ENCODE data around the gene SYT1. TPM values are rescaled to one million over a fixed set of nuclear protein-coding genes. Genes with fewer than 3 reads are reported as not detected.

Gene SYT1
- total and polyA plus RNA-seq, 2 donors (not counting 3 experiments of a cell fraction or from before 2014, with no cell fraction given) = 3.2 to 15.3 TPM

DNA sequence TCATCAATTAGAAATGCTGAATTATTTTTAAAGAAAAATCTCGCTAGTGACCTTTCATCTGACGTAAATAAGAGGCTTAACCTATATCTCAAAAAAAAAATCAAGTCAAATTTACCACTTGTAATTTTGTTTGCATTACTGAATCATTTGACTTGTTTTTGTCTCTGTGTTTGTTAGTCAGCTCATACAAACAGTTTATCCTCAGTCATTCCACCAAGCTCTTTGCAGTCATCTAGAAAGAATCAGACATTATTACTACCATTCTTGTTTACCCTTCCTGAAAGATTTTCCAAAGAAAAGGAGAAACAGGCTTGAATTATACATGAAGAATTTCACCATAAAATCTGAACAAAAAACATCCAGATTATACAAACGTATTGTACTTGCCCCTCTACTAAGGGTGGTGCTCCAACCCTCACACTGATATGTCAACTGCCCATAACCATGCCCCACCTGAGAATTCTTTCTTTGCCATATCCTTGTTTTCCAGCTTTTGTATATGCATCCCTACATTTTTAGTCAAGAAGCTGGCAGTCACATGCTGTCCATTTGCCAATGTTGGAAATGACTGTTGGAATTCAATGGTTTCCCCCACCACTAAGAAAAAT is 569.0 kb downstream of the SYT1 start:
- no peaks in the 10 kb centered on the region for H3K9me1 ChIP-seq (replicated peaks; ENCODE audit: control insufficient read depth, extremely low read depth, insufficient read depth, low read length)
- no peak for TF ChIP-seq MYC (IDR thresholded peaks at IDR 0.05; ENCODE audit: low read depth, low read length)
- TF ChIP-seq, protein P1, sequence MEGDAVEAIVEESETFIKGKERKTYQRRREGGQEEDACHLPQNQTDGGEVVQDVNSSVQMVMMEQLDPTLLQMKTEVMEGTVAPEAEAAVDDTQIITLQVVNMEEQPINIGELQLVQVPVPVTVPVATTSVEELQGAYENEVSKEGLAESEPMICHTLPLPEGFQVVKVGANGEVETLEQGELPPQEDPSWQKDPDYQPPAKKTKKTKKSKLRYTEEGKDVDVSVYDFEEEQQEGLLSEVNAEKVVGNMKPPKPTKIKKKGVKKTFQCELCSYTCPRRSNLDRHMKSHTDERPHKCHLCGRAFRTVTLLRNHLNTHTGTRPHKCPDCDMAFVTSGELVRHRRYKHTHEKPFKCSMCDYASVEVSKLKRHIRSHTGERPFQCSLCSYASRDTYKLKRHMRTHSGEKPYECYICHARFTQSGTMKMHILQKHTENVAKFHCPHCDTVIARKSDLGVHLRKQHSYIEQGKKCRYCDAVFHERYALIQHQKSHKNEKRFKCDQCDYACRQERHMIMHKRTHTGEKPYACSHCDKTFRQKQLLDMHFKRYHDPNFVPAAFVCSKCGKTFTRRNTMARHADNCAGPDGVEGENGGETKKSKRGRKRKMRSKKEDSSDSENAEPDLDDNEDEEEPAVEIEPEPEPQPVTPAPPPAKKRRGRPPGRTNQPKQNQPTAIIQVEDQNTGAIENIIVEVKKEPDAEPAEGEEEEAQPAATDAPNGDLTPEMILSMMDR (IDR thresholded peaks at IDR 0.05; ENCODE audit: extremely low read depth in 1 of 2, insufficient read depth in 1 of 2, low read depth in 1 of 2, low read length in 2 of 2) = no peak
- TF ChIP-seq JUN (IDR thresholded peaks at IDR 0.05; ENCODE audit: borderline replicate concordance, insufficient read depth, insufficient read length, low read depth) = no peak
- TF ChIP-seq FOS (IDR thresholded peaks at IDR 0.05; ENCODE audit: borderline replicate concordance, insufficient read depth, low read length) = no peak
- TF ChIP-seq POLR2A (IDR thresholded peaks at IDR 0.05; ENCODE audit: low read depth, low read length) = no peak
- TF ChIP-seq, protein P2, sequence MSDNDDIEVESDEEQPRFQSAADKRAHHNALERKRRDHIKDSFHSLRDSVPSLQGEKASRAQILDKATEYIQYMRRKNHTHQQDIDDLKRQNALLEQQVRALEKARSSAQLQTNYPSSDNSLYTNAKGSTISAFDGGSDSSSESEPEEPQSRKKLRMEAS (IDR thresholded peaks at IDR 0.05; ENCODE audit: insufficient read depth, insufficient read length) = no peak
- no peak for TF ChIP-seq POLR2AphosphoS5 (IDR thresholded peaks at IDR 0.05; ENCODE audit: insufficient read depth, low read depth, low read length)
- POLR2A ChIA-PET = no interaction called here
- H3K27ac ChIP-seq (ENCODE audit: insufficient read depth, low read depth, low read length) = no peak overlapping the region
- intact Hi-C loops (cut with micrococcal nuclease) = no loop called here
- no peak overlapping the region for H3K4me2 ChIP-seq (ENCODE audit: insufficient read depth, low read length)
- no peaks in the 10 kb centered on the region for H4K20me1 ChIP-seq (replicated peaks; ENCODE audit: control insufficient read depth, extremely low read depth, insufficient read depth, low read length)
- no peaks in the 10 kb centered on the region for H3K9me3 ChIP-seq (replicated peaks; ENCODE audit: control insufficient read depth, insufficient read depth, low read length)
- no peak overlapping the region for H3K9ac ChIP-seq (replicated peaks; ENCODE audit: extremely low read depth, insufficient read depth, low read length)
- no peak for DNase-seq (ENCODE audit: low read depth, low spot score)
- dilution Hi-C loops (cut with MboI; ENCODE audit: extremely low pct_ligation_motif_present, low sequenced_read_pairs) = no loop called here
- H3K79me2 ChIP-seq (ENCODE audit: control insufficient read depth, insufficient read depth, low read length) = no peaks in the 10 kb centered on the region
- no peak for FAIRE-seq
- H3K36me3 ChIP-seq (ENCODE audit: control insufficient read depth in 2 of 2, extremely low read depth in 1 of 2, insufficient read depth in 2 of 2, low read length in 2 of 2) = no peaks in the 10 kb centered on the region
- H3K27me3 ChIP-seq (ENCODE audit: control insufficient read depth in 2 of 2, insufficient read depth in 2 of 2, low read length in 2 of 2) = no peaks in the 10 kb centered on the region
- H3K4me3 ChIP-seq (replicated peaks in 1 of 3; ENCODE audit: insufficient read depth in 1 of 3, low read depth in 1 of 3, low read length in 3 of 3) = no peak overlapping the region
- BruUV-seq (replicated peaks) = no TSS peak
- no peak overlapping the region for H2AFZ ChIP-seq (ENCODE audit: low read depth, low read length)
- H3K4me1 ChIP-seq (ENCODE audit: control insufficient read depth, extremely low read depth, insufficient read depth, low read length) = peaks cover 2% of the 10 kb centered on the region
- CTCF ChIA-PET = interaction anchor here (1.2 kb wide), 1 partner anchor 14 kb away, joined by 3 read pairs; no protein-coding TSS in a partner anchor

Measured in endothelial cell of umbilical vein (primary cell).